NCI-H1930 (cell line): ENCODE data around the gene PARM1.

Experiments
- DNase-seq, 2 experiments: peaks; one replicate each; lab custom pipeline; 2025; lab: John Stamatoyannopoulos, UW

PARM1 gene

GRCh38 chr4:74932832-74933561 lies at the start of gene PARM1:
TSS of gene PARM1 (plus strand) at chr4:74933116. CDS start at chr4:74933328, 212 bp downstream.
- DNase-seq, result peak; percentile 66

- no peak for DNase-seq
Measured at GRCh38 chr4:74884266-74884665, 48.6 kb upstream of the PARM1 start.

- DNase-seq, result no peak
Measured at GRCh38 chr4:74886484-74886883, 46.4 kb upstream of the PARM1 start.

- DNase-seq, result no peak
Measured at GRCh38 chr4:74890341-74890740, 42.6 kb upstream of the PARM1 start.

GRCh38 chr4:74891037-74891436 lies 41.9 kb upstream of the PARM1 start:
- DNase-seq, result no peak

GRCh38 chr4:74893171-74893570 lies 39.7 kb upstream of the PARM1 start:
- no peak for DNase-seq

- no peak for DNase-seq
Measured at GRCh38 chr4:74896595-74896994, 36.3 kb upstream of the PARM1 start.

GRCh38 chr4:74897386-74897785 lies 35.5 kb upstream of the PARM1 start:
- DNase-seq, result no peak

- no peak for DNase-seq
Measured at GRCh38 chr4:74900862-74901261, 32.1 kb upstream of the PARM1 start.

GRCh38 chr4:74904509-74905065 lies 28.3 kb upstream of the PARM1 start:
- DNase-seq, result no peak

- DNase-seq, result no peak
Measured at GRCh38 chr4:74906771-74907170, 26.1 kb upstream of the PARM1 start.

GRCh38 chr4:74919783-74920182 lies 13.1 kb upstream of the PARM1 start:
- no peak for DNase-seq

GRCh38 chr4:74920704-74921103 lies 12.2 kb upstream of the PARM1 start:
- DNase-seq, result no peak

- DNase-seq, result no peak
Measured at GRCh38 chr4:74921490-74921889, 11.4 kb upstream of the PARM1 start.

- DNase-seq, result no peak
Measured at GRCh38 chr4:74926007-74926406, 6.9 kb upstream of the PARM1 start.

GRCh38 chr4:74930162-74930561 lies 2.8 kb upstream of the PARM1 start:
- DNase-seq, result no peak

- DNase-seq, result no peak
Measured at GRCh38 chr4:74931376-74931775, 1.5 kb upstream of the PARM1 start.

GRCh38 chr4:74932010-74932409 lies 906 bp upstream of the PARM1 start:
- no peak for DNase-seq

GRCh38 chr4:74933562-74934015 lies 673 bp downstream of the PARM1 start:
- DNase-seq, result no peak

- no peak for DNase-seq
Measured at GRCh38 chr4:74934016-74934831, 1.3 kb downstream of the PARM1 start.

- no peak for DNase-seq
Measured at GRCh38 chr4:74934888-74935287, 2.0 kb downstream of the PARM1 start.

GRCh38 chr4:74941123-74941522 lies 8.2 kb downstream of the PARM1 start:
- no peak for DNase-seq
